GM12874 (cell line): ENCODE results near the gene CAT.

Experiments
- TF ChIP-seq, protein P1 (sequence below): IDR thresholded peaks from 2 replicates; pipeline ENCODE4 v1.5.1; 2011; ENCODE audit warnings: low read depth, mild to moderate bottlenecking, control low read depth, low read length, moderate library complexity; ENCODE audit not compliant: insufficient read depth

The CAT gene

DNA sequence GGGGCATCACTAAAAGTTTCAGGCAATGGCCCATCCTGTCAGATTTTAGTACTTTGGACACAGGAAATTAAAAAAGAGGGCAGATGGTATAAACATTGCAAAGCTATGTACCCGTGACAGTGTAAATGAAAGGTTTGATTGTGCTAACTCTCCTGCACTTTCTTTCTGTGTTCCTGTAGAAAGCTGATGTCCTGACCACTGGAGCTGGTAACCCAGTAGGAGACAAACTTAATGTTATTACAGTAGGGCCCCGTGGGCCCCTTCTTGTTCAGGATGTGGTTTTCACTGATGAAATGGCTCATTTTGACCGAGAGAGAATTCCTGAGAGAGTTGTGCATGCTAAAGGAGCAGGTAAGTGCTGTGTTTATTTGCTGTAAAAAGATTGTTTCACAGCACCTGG lies 10.3 kb downstream of the CAT start:
- TF ChIP-seq, protein P1, sequence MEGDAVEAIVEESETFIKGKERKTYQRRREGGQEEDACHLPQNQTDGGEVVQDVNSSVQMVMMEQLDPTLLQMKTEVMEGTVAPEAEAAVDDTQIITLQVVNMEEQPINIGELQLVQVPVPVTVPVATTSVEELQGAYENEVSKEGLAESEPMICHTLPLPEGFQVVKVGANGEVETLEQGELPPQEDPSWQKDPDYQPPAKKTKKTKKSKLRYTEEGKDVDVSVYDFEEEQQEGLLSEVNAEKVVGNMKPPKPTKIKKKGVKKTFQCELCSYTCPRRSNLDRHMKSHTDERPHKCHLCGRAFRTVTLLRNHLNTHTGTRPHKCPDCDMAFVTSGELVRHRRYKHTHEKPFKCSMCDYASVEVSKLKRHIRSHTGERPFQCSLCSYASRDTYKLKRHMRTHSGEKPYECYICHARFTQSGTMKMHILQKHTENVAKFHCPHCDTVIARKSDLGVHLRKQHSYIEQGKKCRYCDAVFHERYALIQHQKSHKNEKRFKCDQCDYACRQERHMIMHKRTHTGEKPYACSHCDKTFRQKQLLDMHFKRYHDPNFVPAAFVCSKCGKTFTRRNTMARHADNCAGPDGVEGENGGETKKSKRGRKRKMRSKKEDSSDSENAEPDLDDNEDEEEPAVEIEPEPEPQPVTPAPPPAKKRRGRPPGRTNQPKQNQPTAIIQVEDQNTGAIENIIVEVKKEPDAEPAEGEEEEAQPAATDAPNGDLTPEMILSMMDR = no peak

DNA sequence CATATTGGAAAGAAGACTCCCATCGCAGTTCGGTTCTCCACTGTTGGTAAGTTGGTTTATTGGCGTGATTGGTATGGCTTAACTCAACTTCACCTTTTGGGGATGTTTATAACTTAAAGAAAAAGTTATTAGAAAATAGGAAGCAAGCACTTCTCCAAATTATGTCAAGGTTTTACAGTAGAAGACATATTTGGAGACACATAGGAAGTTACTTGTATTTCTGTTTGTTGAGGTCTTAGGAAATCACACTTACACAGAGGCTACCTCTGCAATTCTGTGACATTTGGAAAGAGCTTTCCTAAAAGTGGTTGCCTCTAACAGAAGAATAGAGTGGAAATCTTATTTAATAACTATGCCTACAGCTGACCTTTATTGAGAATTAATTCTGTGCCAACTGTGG lies 12.3 kb downstream of the CAT start:
- TF ChIP-seq, protein P1 = no peak

DNA sequence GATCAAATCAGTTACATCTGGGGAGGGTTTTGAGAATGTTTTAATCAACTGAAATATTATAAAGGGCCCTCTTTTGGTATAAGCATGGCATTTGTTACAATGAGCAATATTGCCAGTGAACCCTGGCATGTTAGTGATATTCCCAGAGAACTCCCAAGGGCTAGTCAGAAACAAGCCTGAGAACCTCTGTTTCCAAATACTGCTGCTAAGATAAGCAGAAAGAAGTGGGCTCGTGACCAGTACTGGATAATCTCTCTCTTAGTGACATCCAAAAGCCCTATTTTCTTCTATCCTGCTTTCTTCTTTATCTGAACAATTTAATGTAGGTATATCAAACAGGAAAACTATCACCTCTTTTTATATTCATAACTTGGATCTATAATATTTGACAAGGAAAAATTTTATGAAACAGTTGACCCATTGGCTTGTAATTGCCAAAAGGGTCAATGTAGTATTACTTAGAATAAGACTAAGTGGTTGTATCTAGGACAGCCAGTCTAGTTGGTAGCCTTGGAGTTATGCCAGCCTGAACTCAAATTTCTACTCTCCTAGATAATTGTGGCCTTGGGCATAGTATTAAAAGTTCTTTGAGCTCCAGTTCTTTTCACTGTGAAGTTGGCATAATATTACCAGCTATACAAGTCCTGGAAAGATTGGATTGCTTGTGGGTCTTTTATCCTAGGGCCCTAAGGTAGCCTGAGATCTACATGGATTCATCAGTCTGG lies 15.7 kb downstream of the CAT start:
- TF ChIP-seq, protein P1 = no peak

DNA sequence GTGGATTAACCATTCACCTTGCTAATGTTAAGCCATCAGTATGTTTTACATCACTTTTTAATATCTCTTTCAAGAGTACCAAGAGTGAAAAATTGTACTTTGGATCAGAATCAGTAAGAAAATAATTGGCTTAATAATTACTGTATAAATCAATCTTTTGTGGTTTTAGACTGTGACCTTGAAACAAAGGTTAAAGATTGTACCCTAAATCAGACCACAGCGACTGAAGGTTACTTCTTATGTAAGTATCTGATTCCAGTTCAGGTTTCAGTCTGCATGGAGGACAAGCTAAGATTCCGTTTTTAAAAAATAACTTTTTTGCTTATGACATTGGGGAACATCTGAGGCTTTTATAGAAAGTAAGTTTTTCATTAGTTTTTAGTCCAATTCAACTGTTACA lies 18.9 kb downstream of the CAT start:
- TF ChIP-seq, protein P1 = no peak

DNA sequence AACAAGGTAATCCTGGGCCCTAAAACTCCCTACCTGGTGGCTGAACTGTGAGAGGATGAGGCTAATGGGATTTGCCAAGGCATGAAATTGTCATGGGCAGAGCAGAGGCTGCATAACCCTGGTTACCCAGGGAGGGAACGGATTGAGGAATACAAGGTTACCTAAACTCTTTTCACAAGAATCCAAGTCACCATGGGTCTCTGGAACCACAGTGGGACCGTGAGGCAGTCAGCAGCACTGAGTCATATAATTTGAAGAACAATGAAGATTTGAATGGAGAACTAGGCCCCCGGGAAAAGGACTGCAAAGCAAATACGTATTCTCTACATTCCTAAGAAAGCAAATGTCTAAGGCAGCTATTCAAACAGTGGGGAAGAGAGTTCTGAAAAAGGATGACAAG lies 19.8 kb downstream of the CAT start:
- TF ChIP-seq, protein P1 = no peak

DNA sequence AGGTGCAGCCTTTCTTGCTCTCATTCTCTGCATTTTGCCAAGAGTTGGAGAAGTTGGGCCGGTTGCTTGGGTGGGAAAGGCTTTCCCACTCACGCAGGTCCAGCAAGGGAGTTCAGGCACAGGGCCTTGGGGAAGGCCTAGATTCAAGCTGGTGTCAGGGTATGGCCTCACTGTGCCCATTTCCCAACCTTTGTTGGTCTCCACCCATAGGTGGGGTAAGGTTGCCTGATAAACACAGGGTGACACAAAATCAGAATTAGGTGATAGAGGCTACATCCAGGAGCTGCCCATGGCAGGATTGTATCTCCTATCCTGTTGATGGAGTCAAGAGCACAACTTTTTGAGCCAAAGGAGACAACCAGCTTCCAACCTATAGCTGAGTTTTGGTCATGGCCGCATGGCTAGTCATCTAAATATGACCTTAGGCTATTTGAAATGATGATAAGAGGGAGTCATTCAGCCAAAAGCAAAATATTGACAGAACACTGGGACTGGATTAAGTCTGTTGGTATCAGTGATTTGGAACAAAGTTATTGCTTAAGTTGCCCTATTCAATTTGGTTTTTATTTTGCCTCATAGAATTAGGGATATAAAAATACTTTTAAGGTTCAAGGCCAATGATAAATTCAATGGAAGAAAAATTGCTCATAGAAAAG lies 20.9 kb downstream of the CAT start:
- TF ChIP-seq, protein P1 = no peak

DNA sequence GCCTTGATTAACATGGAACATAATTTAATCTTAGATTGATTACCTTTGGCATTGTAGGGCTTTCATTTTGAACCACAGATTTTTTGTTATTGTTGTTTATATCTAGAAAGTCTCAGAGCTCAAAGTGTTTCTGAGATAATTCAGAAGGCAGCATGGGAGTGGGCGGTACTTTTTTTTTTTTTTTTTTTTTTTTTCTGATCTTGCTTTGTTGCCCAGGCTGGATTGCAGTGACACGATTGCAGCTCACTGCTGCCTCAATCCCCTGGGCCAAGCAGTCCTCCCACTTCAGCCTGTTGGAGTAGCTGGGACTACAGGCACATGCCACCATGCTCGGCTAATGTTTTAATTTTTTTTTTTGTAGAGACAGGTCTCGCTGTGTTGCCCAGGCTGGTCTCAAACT lies 21.5 kb downstream of the CAT start:
- TF ChIP-seq, protein P1 = no peak
